Measurements from ENCODE around the gene DUSP9.
"Not testable (repeated sequence)": the region's sequence is repeated elsewhere in the genome, so short reads cannot be mapped to it uniquely, and the experiment has no call there.

The DUSP9 gene

DNA sequence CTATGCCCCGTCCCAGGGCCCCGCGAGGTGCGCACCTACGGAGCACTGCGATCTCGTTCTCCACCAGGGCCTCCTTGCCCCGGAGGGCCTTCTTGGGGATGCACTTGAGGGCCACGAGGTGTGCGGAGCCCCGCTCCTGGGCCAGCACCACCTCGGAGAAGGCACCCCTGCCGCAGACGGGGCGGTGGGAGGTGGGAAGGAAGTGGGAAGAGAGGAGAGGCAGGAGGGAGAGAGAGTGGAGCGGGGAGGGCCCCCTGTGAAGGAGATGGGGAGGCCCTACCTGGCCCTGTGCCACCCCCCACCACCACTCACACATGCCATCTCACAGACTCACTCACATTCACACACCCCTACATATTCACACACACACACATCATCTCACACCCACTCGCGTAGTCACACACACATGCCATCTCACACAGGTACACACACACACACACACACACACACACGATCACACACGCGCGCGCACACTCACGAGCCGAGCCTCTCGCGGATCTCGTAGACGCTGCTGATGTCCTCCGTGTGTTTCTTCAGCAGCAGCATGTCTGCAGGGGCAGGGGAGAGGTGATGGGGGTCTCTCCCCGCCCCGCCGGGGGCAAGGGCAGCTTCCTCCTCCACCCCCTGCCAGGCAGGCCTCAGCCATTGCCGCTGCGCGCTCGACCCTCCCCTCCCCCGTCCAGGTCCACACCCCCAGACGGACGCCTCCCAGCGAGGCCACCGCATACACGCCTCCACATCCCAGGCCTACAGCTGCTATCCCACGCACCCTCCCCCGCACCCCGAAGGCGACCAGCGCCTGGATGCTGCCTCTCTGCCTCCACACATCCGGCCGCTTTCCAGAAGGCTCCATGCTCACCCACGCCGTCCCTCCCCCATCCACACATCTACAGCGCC is 25.8 kb downstream of the DUSP9 start:
- DNase-seq (ENCODE audit: low read depth) = no peak

DNA sequence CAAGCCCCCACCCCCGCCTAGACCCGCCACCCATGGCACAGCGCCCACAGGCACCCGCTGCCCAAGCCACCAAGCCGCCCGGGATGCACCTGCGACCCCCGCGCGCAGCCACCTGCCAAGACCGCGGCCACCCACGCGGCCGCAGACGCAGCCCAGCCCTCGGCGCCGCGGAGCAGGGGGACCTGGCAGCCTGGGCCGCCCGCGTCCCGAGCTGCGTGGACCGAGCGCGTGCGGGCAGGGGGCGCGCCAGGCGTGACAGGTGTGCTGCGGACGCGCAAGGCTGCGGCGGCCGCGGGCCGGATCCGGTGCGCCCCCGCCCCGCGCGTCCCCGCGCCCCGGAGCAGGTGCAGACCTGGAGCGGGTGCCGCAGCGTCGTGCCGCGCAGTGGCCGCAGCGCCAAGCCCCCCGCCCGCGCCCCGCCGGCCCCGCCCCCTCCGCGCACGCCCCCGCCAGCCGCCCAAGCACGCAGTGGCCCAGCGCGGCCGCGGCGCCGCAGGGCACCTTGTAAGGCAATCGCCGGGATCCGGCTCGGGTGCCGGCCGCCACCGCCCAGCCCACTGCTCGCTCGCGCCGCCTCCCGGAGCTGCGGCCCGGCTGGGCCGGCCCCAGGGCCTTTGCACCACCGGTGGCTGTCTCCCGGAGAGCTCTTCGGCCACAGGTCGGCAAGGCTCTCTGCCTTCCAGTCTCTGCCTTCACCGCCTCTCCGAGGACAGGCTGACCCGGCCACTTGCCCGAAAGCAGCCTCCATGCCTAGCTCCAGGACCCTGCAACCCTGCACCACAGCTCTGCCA is 26.6 kb downstream of the DUSP9 start, which contains the start of gene PNCK:
Gene PNCK, minus strand, starts transcription at position 386 of the 791 bp plus-strand sequence. CDS start 737 bp downstream, outside the sequence.
- no peak for DNase-seq (ENCODE audit: low read depth)

DNA sequence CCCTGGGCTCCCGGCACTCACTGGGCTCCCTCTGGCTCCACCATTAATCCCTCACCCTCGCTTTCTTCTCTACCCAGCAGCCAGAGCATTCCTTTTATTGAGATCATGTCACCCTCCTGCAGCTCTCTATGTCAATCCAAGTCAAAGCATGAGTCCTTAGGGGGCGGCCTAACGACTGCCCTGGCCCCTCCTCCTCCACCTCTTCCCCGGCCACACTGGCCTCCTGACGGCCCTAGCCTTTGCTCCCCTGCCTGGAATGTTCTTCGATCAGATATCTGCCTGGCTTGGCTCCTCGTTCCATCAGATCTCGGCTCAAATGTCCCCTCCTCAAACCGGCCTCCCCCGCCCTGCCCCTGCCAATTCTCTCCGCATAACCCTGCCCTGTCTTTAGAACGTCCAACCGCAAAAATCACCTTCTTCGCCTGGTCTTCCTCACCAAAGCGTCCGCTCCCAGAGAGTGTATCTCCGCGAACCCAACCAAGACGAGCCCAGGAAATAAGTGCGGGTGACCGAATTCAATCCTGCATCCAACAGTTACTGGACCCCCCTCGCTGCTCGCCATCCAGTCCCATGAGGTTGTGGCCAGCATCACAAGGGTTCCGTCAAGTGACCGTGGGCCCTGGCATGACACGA is 27.3 kb downstream of the DUSP9 start:
- no peak for DNase-seq (ENCODE audit: low read depth)

DNA sequence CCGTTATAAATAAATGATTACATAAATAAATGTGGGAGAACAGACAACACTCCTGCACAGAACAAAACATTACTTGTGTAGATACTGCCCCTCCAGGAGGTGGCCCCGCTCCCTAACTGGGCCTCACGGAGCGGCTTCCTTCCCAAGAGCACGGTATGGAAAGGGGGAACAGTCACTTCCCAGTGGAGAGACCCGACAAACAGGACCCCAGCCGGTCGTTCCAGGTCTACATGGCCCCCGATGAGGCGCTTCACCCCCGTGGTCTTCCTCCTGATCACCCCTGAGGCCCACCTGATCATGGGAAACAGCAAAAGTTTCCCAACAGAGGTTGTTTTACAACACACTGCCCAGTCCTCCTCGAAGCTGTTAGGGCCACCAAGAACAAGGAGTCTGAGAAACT is 34.2 kb downstream of the DUSP9 start:
- DNase-seq (ENCODE audit: low read depth) = no peak

DNA sequence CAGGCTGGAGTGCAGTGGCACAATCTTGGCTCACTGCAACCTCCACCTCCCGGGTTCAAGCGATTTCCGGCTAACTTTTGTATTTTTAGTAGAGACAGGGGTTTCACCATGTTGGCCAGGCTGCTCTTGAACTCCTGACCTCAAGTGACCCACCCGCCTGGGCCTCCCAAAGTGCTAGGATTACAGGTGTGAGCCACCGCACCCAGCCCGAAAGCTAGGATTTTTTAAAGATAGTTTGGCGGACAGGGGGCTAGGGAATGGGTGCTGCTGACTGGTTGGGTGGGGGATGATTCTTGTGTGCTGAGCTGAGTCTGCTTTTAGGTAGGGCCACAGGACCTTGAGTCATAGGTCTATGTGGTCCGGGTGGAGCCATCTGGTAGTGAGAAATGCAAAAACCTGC is 36.5 kb downstream of the DUSP9 start:
- not testable (repeated sequence) for DNase-seq (ENCODE audit: low read depth)

DNA sequence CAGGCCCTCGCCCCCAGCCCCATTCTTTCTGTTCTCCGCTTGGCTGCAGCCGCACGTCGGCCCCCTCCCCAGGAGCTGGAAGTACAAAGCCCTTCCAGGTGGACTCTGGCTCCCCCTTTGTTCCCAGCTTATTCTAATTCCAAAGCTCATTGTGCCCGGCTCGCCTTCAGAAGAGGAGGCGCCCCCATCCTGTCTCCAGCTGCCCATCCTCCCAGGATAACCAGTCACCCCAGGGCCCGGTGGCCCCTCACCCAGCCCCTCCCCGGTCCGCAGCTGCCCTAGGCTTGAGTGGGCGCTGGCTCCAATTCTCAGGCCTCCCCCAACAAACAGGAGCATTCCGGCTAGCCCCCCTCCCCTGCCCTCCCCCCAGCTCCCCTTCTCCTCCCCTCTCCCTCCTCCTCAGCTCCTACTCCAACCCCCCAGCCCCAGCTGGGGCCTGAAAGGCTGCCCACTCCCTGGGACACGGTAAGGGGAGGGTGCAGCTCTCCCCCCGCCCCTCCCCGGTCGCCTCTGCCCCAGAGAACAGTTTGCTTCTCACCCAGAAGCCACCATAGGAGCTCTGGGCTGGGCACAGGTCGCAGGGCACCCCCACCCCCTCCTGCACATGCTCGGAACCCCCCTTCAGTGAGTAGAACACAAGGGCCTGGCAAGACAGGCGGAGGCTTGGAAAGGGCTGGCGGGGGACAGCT is 37.6 kb downstream of the DUSP9 start:
- DNase-seq (ENCODE audit: low read depth) = no peak

DNA sequence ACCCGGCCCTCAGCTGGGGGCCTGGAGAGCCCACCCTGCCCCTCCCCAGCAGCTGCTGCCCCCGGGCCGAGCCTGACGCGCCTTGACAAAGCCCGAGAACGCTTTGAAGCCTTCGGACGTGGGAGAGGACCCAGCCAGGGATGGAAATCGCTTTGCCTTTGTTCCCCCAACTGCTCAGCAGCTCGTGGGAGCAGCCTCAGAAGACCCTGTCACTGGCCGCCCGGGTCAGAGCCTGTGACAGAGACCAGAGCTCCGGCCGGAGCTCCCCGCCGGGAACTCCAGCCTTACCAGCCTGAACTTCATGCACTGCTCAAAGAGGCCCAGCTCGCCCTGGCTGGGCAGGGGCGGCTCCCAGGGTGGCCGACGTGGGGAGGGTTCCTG is 38.1 kb downstream of the DUSP9 start:
- no peak for DNase-seq (ENCODE audit: low read depth)

DNA sequence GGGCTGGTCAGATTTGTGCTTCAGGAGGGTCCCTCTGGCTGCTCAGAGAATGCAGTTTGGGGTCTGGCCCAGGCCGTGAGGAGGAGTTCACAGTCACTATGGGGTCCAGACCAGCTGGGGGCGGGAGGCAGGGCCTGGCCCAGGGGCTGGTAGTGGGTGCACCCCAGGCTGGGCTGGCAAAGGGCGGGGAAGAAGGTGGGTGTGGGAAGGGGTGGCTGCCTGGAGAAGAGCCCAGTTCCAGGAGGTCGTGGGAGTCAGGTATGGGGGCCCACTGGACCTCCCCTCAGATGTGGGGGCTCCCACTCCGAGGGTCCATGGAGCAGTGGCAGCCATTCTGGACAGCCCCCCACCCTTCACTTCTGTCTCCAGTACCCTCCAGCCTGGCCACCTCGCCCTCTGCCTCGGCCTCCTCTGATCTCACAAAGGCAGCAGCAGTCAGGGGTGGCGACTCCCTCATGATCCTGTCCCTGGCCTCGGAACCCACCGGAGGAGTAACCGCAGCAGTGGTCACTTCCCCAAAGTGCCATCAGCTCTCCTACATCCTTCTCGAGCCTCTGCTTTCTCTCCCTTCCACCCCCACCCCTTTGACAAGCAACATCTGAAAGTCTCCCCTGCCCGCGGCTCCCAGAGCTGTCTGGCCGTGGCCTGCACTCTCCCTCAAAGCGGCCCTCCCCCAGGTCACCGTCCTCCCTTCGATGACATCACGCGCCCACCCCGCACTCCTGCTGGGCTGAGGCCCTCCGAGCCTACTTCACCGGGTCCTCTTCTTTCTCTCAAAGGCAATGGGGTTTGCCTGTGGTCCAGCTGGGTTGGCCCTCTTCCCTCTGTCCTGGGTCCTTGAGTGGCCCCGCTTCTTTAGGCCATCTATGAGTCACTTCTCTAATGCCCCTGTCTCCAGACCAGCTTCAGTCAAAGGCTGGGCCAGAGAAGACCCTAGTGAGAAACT is 39.0 kb downstream of the DUSP9 start:
- no peak for DNase-seq (ENCODE audit: low read depth)

DNA sequence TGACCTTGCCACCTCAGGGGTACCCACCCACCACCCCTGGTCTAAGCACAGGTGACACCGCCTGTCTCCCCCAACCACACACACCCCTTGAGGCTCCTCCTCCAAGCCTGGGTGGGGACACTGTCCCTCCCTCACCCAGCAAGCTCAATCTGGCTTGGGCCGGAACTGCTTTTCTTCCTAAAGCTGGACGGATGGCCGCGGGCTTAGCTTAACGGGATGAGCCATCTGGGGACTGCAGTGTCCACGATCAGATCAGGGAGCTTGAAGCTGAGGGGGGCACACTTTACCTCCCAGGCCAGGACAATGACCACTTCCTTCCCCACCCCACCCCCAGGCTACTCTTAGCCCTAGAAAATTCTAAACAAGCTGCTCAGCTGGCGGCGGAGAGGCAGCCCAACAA is 39.7 kb downstream of the DUSP9 start:
- no peak for DNase-seq (ENCODE audit: low read depth)

DNA sequence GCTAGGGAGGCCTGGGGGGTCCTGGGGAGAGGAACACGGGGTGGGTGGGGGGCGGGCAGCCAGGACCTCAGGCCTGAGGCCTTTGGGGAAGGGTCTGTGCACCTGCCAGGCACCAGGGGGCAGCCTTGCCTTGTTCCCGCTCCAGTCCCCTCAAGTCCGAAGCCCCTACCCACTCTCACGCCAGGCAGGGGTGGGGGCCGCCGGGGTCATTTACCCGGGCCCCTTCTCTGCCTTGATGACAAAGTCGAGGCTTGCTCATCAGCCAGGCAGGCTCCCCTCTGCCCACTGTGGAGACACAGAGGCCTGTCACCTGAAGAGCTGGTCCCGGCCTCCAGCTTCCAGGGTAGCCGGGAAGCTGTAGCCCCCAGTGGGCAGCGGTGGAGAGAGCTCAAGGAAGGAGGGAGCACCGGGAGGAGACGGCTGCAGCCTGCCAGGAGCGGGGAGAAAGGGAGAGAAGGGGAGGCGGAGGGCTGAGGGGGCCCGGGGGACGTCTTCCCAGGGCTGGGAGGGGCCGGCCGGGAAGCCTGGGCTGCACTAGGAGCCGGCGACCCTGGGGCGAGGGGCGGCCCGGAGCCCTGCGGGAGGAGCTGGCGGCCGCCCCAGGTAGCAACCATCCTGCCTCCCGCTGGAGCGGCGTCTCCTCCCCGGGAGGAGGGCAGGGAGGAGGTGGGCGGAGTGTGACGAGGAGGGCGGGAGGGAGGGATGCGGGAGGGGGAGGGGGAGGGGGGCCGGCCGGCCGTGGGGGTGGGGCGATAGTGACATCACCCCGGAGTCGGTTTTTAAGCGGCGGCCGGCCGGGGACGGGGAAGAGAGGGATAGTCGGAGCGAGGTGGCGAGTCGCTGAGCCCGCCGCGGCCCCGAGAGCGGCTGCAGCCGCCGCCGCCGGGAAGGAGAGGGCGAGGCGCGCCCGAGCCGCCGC is 40.4 kb downstream of the DUSP9 start, which contains the start of gene SLC6A8:
Gene SLC6A8, plus strand, starts transcription at position 806 of the 919 bp plus-strand sequence. CDS start 649 bp downstream, outside the sequence.
- DNase-seq (ENCODE audit: low read depth) = no peak

DNA sequence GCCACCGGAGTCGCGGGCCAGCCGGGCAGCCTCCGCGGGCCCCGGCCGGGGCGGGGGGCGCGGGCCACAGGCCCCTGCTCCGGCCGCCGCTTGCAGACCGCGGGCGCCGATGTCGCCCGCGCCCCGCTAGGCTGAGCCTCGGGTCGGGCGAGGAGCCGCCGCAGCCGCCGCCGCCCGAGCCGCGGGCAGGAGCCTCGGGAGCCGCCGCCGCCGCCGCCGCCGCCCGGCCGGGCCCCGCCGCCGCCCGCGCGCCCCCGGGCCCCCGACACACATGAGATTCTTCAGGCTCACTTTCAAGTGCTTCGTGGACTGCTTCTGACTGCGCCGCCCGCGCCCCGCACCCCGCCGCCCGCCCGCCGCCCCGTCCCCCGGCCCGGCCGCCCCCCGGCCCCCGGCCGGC is 41.1 kb downstream of the DUSP9 start:
- DNase-seq (ENCODE audit: low read depth) = no peak

DNA sequence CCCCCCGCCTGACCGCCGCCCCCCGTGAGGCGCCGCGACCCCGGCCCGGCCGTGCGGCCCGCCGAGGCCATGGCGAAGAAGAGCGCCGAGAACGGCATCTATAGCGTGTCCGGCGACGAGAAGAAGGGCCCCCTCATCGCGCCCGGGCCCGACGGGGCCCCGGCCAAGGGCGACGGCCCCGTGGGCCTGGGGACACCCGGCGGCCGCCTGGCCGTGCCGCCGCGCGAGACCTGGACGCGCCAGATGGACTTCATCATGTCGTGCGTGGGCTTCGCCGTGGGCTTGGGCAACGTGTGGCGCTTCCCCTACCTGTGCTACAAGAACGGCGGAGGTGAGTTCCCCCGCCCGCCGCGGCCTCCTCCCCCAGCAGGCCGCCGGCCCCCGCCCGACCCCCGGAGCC is 41.5 kb downstream of the DUSP9 start:
- DNase-seq (ENCODE audit: low read depth) = no peak

DNA sequence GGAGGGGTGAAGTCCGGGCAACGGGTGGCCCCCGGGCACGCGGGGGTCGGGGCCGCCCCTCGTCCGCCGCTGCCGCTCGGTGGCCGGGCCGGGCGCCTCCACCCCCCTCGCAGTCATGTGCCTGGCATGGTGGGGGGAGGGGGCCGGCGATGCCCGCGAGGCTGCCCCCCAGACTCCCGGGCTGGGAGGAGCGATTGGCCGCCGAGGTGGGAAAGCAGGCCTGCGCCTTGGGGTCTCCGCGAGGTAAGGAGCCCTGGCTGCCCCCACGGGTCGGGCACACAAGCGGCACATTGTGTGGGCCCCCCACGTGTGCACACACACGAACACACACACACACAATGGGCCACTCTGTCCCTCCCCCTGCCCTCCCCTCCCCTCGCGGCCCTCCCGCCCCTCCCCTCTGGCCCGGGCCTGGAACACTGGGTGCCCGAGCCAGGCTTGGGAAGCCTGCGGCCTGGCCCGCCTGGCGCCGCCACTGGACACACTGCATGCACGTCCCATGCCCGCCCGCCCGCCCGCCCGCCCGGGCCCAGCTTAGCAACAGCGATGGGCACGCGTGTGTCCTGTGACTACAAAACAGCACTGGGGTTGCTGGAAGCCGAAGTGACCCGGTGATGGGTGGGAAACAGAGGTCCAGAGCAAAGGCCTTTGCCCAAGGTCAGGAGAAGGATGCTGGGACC is 42.0 kb downstream of the DUSP9 start:
- no peak for DNase-seq (ENCODE audit: low read depth)

DNA sequence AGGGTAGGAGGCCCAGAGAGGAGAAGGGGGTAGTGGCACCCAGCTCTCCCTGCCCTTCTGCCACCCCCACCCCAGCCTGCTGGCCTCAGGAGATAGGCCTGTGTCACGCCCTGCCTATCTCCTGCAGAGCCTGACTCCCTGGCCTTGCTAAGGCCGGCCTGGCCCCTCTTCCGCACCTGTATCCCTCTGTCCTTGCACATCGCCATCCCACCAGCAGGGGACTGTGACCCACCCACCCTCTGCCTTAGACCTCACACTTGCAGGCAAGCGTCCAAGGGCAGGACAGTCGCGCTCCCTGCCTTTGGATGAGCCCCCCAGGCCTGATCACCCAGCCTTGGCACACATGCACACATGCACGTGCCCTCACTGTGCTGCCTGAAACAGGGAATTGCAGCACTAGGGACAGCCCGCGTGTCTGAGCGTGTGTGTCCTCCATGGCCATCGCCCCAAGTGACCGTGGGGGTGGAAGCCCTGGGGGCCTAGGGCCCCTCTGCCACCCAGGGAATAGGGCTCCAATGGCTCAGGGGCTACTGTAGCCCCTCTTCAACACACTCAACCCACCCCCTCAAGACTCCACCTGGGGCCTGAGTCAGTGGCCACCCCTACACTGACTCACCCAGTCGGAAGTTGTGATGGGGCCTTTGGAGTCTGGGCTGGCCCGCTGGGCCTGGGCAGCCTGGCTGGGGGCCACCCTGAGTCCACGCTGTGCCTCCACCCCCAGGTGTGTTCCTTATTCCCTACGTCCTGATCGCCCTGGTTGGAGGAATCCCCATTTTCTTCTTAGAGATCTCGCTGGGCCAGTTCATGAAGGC is 42.9 kb downstream of the DUSP9 start:
- no peak for DNase-seq (ENCODE audit: low read depth)

DNA sequence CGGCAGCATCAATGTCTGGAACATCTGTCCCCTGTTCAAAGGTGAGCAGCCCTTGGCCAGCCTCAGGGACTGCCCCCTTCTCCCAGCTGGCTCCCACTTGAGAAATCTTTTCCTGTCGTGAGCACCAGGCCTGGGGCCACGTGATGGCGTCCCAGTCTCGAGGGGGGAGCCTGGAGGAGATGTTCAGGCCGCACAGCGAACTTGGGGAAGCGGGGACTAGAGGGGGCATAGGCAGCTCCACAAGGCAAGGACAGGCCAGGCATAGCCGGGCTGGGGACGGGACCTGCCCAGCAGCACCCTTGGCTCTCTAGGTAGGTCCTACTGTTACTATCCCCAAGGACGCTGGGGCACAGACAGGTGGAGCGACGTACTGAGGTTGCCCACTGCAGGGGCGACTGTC is 43.5 kb downstream of the DUSP9 start:
- DNase-seq (ENCODE audit: low read depth) = no peak

DNA sequence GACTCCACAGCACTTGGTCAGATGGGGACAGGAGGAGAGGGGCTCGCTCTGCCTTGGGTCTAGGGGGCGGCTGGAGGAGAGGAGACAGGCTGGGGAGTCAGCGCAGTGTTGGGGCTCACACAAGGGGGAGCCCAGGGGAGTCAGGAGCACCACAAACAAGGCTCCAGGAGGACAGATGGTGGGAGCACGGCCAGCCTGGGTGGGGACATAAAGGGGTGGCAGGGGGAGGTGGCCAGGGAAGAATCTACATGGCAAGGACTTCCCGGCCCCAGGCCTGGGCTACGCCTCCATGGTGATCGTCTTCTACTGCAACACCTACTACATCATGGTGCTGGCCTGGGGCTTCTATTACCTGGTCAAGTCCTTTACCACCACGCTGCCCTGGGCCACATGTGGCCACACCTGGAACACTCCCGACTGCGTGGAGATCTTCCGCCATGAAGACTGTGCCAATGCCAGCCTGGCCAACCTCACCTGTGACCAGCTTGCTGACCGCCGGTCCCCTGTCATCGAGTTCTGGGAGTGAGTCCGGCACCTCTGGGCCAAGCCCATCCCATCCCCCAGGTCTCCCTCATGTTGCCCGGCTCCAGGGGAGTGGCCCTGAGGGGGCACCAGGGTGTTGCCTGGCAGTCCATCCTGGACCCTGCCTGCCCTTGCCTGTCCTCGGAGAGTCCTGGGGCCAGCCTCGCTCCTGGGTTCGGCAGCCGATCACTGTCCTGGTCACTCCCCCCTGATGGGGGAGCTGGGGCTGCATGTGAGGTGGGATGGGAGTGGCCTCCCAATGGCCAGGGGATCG is 44.2 kb downstream of the DUSP9 start:
- not testable (repeated sequence) for DNase-seq (ENCODE audit: low read depth)

DNA sequence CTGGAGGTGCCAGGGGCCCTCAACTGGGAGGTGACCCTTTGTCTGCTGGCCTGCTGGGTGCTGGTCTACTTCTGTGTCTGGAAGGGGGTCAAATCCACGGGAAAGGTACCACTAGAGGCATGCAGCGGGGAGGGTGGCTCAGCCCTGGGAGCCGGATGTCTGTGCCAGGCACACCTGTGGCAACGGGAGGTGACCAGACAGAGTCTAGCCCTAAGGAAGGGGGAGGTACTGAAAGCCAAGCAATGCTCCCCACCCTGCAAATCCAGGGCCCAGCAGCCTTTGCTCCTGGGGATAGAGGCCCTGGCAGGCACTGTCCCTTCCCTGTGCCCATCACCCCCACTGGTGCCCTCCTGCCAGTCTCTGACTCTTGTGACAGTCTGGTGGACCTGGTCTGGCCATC is 45.0 kb downstream of the DUSP9 start:
- no peak for DNase-seq (ENCODE audit: low read depth)
